BLaER1 treated with 17β-estradiol and CSF1 and Interleukin-3, amounts not matched to agents 10 nM and 100 nM (cell line): ENCODE data around the gene PPDPF.
A peak's percentile ranks its signal among the peaks of the same experiment; 100 is the strongest.

Experiments used
- H3K27ac ChIP-seq, 11 experiments: shearing (Covaris generic); formaldehyde crosslinking; 2 replicates each; pipeline ENCODE4 v1.8.1; 2022
- H3K27me3 ChIP-seq, 11 experiments: shearing (Covaris generic); formaldehyde crosslinking; 2 replicates each; pipeline ENCODE4 v1.8.1; 2022
- H3K36me3 ChIP-seq, 11 experiments: shearing (Covaris generic); formaldehyde crosslinking; 2 replicates each; pipeline ENCODE4 v1.8.1; 2022
- H3K4me1 ChIP-seq, 10 experiments: shearing (Covaris generic); formaldehyde crosslinking; 2 replicates each; pipeline ENCODE4 v1.8.1; 2022
- H3K4me2 ChIP-seq, 11 experiments: shearing (Covaris generic); formaldehyde crosslinking; 2 replicates each; pipeline ENCODE4 v1.8.1; 2022
- H3K4me3 ChIP-seq, 10 experiments: shearing (Covaris generic); formaldehyde crosslinking; 2 replicates each; pipeline ENCODE4 v1.8.1; 2022
- H3K9ac ChIP-seq, 11 experiments: shearing (Covaris generic); formaldehyde crosslinking; 2 replicates each; pipeline ENCODE4 v1.8.1; 2022
- H3K9me3 ChIP-seq, 11 experiments: shearing (Covaris generic); formaldehyde crosslinking; replicated peaks in 1 of 11; 2 replicates each; pipeline ENCODE4 v1.8.1; 2022
- H4K20me1 ChIP-seq, 11 experiments: shearing (Covaris generic); formaldehyde crosslinking; 2 replicates each; pipeline ENCODE4 v1.8.1; 2022
- Cebpa-rat ChIP-seq, 11 experiments: shearing (Covaris generic); IDR thresholded peaks; 2 replicates each; pipeline ENCODE4 v1.8.1; 2022

Gene PPDPF

GRCh38 chr20:63518946-63519667 is 1.5 kb upstream of the PPDPF start:
- H3K27me3 ChIP-seq: no peaks in the 10 kb centered on the region; a peak in 1 of 22 replicates
- peak overlapping the region; percentile 78 to 94 (median 88) for H3K4me3 ChIP-seq
- H3K9ac ChIP-seq: peak overlapping the region; percentile 84 to 92 (median 88)
- peaks cover 10 to 23% (median 18%) of the 10 kb centered on the region in 11 experiments; a peak in 20 of 22 replicates for H3K9me3 ChIP-seq
- peak overlapping the region in 10 of 11 experiments; percentile 75 to 92 (median 86); a peak in 19 of 22 replicates for H3K27ac ChIP-seq
- no peak for TF ChIP-seq Cebpa-rat (IDR thresholded peaks at IDR 0.05)
- H3K36me3 ChIP-seq: peaks cover 16 to 20% (median 19%) of the 10 kb centered on the region in 11 experiments
- H3K4me2 ChIP-seq: peak overlapping the region; percentile 76 to 99 (median 95)
- peaks cover 20 to 52% (median 35%) of the 10 kb centered on the region in 10 experiments for H3K4me1 ChIP-seq
- H4K20me1 ChIP-seq: peaks cover 16 to 34% (median 27%) of the 10 kb centered on the region in 11 experiments; a peak in 21 of 22 replicates

GRCh38 chr20:63519668-63520503 is 679 bp upstream of the PPDPF start:
- Histone ChIP-seq H3K27me3 (no peaks in the 10 kb centered on the region; a peak in 1 of 22 replicates), H3K27ac (peak overlapping the region; percentile 75 to 92 (median 85); a peak in 21 of 22 replicates), H3K9me3 (peaks cover 8 to 16% (median 10%) of the 10 kb centered on the region in 11 experiments; a peak in 20 of 22 replicates), H3K36me3 (peaks cover 16 to 20% (median 19%) of the 10 kb centered on the region in 11 experiments), H4K20me1 (peaks cover 21 to 41% (median 33%) of the 10 kb centered on the region in 11 experiments; a peak in 21 of 22 replicates), H3K4me3 (peak overlapping the region; percentile 78 to 94 (median 88)), H3K4me1 (peaks cover 20 to 52% (median 37%) of the 10 kb centered on the region in 10 experiments), H3K4me2 (peak overlapping the region; percentile 76 to 99 (median 95)), H3K9ac (peak overlapping the region; percentile 84 to 92 (median 88))
- no peak for TF ChIP-seq Cebpa-rat (IDR thresholded peaks at IDR 0.05)

GRCh38 chr20:63520934-63521601 is 503 bp downstream of the PPDPF start:
- Histone ChIP-seq H3K4me3 (peak overlapping the region; percentile 78 to 94 (median 88)), H4K20me1 (peaks cover 21 to 49% (median 38%) of the 10 kb centered on the region in 11 experiments; a peak in 21 of 22 replicates), H3K9ac (peak overlapping the region; percentile 84 to 92 (median 88)), H3K27ac (peak overlapping the region; percentile 75 to 92 (median 85)), H3K27me3 (no peaks in the 10 kb centered on the region; a peak in 1 of 22 replicates), H3K4me2 (peak overlapping the region; percentile 93 to 100 (median 99)), H3K36me3 (peaks cover 16 to 20% (median 19%) of the 10 kb centered on the region in 11 experiments), H3K9me3 (peaks cover 8 to 12% (median 10%) of the 10 kb centered on the region in 11 experiments; a peak in 19 of 22 replicates), H3K4me1 (peaks cover 25 to 61% (median 46%) of the 10 kb centered on the region in 10 experiments)
- TF ChIP-seq Cebpa-rat (IDR thresholded peaks at IDR 0.05): no peak

GRCh38 chr20:63521602-63522001 is 1.0 kb downstream of the PPDPF start:
- Histone ChIP-seq H4K20me1 (peaks cover 21 to 52% (median 38%) of the 10 kb centered on the region in 11 experiments; a peak in 21 of 22 replicates), H3K36me3 (peaks cover 16 to 20% (median 19%) of the 10 kb centered on the region in 11 experiments), H3K9me3 (peaks cover 8 to 12% (median 10%) of the 10 kb centered on the region in 11 experiments; a peak in 19 of 22 replicates), H3K4me2 (peak overlapping the region; percentile 93 to 100 (median 99)), H3K4me1 (peaks cover 29 to 66% (median 51%) of the 10 kb centered on the region in 10 experiments), H3K27me3 (no peaks in the 10 kb centered on the region; a peak in 1 of 22 replicates), H3K27ac (peak overlapping the region in 9 of 11 experiments; percentile 77 to 92 (median 86); a peak in 18 of 22 replicates), H3K4me3 (peak overlapping the region; percentile 78 to 94 (median 88)), H3K9ac (peak overlapping the region; percentile 84 to 92 (median 88))
- no peak for TF ChIP-seq Cebpa-rat (IDR thresholded peaks at IDR 0.05)

GRCh38 chr20:63522091-63522868 is 1.7 kb downstream of the PPDPF start:
- Histone ChIP-seq H3K9ac (peak overlapping the region in 9 of 11 experiments; percentile 26 to 65 (median 49); a peak in 16 of 22 replicates), H3K4me2 (peak overlapping the region; percentile 65 to 100 (median 97); a peak in 21 of 22 replicates), H3K27ac (no peak overlapping the region), H4K20me1 (peaks cover 21 to 56% (median 38%) of the 10 kb centered on the region in 11 experiments; a peak in 21 of 22 replicates), H3K4me1 (peaks cover 29 to 64% (median 51%) of the 10 kb centered on the region in 10 experiments), H3K27me3 (no peaks in the 10 kb centered on the region; a peak in 1 of 22 replicates), H3K4me3 (peak overlapping the region in 5 of 10 experiments; percentile 17 to 47 (median 33); a peak in 6 of 20 replicates), H3K9me3 (peaks cover 8 to 12% (median 10%) of the 10 kb centered on the region in 11 experiments; a peak in 19 of 22 replicates), H3K36me3 (peaks cover 16 to 20% (median 19%) of the 10 kb centered on the region in 11 experiments)
- no peak for TF ChIP-seq Cebpa-rat (IDR thresholded peaks at IDR 0.05)

GRCh38 chr20:63522981-63523611 is 2.5 kb downstream of the PPDPF start:
- Histone ChIP-seq H3K27me3 (no peaks in the 10 kb centered on the region; a peak in 1 of 22 replicates), H3K9ac (no peak overlapping the region), H3K4me2 (peak overlapping the region in 2 of 11 experiments; percentile 19 to 21; a peak in 2 of 22 replicates), H3K27ac (no peak overlapping the region), H3K36me3 (peaks cover 16 to 20% (median 19%) of the 10 kb centered on the region in 11 experiments), H3K4me3 (peak overlapping the region in 1 of 10 experiments; percentile 9; a peak in 2 of 20 replicates), H3K9me3 (peaks cover 8 to 12% (median 10%) of the 10 kb centered on the region in 11 experiments; a peak in 19 of 22 replicates), H4K20me1 (peaks cover 21 to 61% (median 38%) of the 10 kb centered on the region in 11 experiments; a peak in 21 of 22 replicates), H3K4me1 (peaks cover 29 to 58% (median 49%) of the 10 kb centered on the region in 10 experiments)
- TF ChIP-seq Cebpa-rat (IDR thresholded peaks at IDR 0.05): no peak

GRCh38 chr20:63525185-63525584 is 4.6 kb downstream of the PPDPF start:
- H3K4me2 ChIP-seq: 0 out of 22 replicates have a peak overlapping the region, but pooled peaks of 2 of the 11 experiments have one; percentile 50 to 51
- H3K36me3 ChIP-seq: peaks cover 16 to 20% (median 19%) of the 10 kb centered on the region in 11 experiments
- peaks cover 21 to 75% (median 38%) of the 10 kb centered on the region in 11 experiments; a peak in 21 of 22 replicates for H4K20me1 ChIP-seq
- no peak overlapping the region for H3K27ac ChIP-seq
- no peak overlapping the region for H3K4me3 ChIP-seq
- no peak overlapping the region for H3K9ac ChIP-seq
- no peaks in the 10 kb centered on the region for H3K27me3 ChIP-seq
- TF ChIP-seq Cebpa-rat (IDR thresholded peaks at IDR 0.05): no peak
- peaks cover 20 to 41% (median 32%) of the 10 kb centered on the region in 10 experiments for H3K4me1 ChIP-seq
- peaks cover 8 to 12% (median 10%) of the 10 kb centered on the region in 11 experiments; a peak in 19 of 22 replicates for H3K9me3 ChIP-seq
